ENCODE results near the gene CELA2B.
A peak's percentile ranks its signal among the peaks of the same experiment; 100 is the strongest.
"Not testable (repeated sequence)": the region's sequence is repeated elsewhere in the genome, so short reads cannot be mapped to it uniquely, and the experiment has no call there.

The CELA2B gene

DNA sequence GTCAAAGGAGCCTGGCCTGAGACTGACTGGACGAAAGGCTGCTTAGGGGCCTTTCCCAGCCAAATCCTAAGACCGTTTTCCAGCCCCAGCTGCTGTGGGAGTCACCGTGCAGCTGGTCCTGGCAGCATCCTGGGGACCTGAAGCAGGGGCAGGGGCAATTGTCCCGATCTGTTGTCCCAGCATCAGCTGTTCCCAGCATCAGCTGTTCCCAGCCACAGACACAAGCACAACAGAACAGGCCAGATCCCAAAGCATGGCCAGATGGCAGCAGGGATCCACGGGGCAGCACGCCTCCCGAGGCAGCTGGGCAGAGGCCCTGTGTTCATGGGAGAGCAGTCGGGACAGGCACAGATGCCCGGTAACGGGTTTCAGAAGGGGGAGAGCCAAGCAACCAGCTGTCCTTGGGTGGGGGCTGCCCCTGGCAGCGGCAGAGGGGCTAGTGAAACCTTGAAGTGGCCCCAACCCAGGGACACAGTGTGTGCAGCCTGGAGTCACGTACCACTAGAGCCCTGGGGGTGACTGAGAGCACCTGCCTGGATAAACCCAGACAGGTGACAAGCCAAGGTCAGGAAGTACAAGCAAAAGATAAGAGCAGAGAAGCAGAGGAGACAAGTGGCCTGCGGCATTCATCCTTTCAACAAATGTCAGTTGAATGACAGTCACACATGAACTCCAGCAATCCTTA lies 13.3 kb downstream of the CELA2B start:
- no peak for DNase-seq (ENCODE audit: low spot score)
- no peak for TF ChIP-seq CTCF (IDR thresholded peaks at IDR 0.05; ENCODE audit: extremely low read depth, insufficient read depth, missing control alignments)
- in situ Hi-C loops (cut with MboI; ENCODE audit: low pct_unique_long_range_greater_than_20kb, low sequenced_read_pairs, unreplicated experiment): no loop called here

GRCh38 chr1:15491010-15491409 lies 15.1 kb downstream of the CELA2B start:
- in situ Hi-C loops (cut with MboI; ENCODE audit: low pct_unique_long_range_greater_than_20kb, low sequenced_read_pairs, unreplicated experiment); DNase-seq (ENCODE audit: low spot score): not testable (repeated sequence)

GRCh38 chr1:15492596-15492995 lies 16.7 kb downstream of the CELA2B start:
- no peak for DNase-seq (ENCODE audit: low spot score)
- no peak for TF ChIP-seq CTCF (IDR thresholded peaks at IDR 0.05; ENCODE audit: extremely low read depth, insufficient read depth, missing control alignments)
- in situ Hi-C loops (cut with MboI; ENCODE audit: low pct_unique_long_range_greater_than_20kb, low sequenced_read_pairs, unreplicated experiment): no loop called here

DNA sequence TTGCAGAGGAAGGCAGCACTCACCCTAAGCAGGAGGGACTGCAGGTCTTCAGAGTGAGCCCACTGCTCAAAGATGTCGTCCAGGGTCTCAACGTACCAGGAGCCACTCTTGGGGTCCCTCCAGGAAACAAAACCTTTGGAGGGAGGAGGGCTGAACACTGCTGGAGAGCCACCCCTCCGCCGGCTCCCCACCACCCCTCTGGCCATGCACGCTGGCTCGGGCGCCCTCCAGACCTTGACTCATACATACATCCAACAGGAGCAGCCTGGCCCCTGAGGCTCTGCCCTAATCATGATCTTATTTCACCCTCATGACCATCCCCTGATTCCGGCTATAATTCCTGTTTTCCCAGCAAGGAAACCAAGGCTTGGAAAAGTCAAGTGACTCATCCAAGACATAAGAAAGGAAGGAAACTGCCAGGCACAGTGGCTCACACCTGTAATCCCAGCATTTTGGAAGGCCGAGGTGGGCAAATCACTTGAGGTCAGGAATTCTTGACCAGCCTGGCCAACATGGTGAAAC lies 18.0 kb downstream of the CELA2B start:
- no peak for TF ChIP-seq CTCF (IDR thresholded peaks at IDR 0.05; ENCODE audit: extremely low read depth, insufficient read depth, missing control alignments)
- no peak for DNase-seq (ENCODE audit: low spot score)
- in situ Hi-C loops (cut with MboI; ENCODE audit: low pct_unique_long_range_greater_than_20kb, low sequenced_read_pairs, unreplicated experiment): no loop called here

DNA sequence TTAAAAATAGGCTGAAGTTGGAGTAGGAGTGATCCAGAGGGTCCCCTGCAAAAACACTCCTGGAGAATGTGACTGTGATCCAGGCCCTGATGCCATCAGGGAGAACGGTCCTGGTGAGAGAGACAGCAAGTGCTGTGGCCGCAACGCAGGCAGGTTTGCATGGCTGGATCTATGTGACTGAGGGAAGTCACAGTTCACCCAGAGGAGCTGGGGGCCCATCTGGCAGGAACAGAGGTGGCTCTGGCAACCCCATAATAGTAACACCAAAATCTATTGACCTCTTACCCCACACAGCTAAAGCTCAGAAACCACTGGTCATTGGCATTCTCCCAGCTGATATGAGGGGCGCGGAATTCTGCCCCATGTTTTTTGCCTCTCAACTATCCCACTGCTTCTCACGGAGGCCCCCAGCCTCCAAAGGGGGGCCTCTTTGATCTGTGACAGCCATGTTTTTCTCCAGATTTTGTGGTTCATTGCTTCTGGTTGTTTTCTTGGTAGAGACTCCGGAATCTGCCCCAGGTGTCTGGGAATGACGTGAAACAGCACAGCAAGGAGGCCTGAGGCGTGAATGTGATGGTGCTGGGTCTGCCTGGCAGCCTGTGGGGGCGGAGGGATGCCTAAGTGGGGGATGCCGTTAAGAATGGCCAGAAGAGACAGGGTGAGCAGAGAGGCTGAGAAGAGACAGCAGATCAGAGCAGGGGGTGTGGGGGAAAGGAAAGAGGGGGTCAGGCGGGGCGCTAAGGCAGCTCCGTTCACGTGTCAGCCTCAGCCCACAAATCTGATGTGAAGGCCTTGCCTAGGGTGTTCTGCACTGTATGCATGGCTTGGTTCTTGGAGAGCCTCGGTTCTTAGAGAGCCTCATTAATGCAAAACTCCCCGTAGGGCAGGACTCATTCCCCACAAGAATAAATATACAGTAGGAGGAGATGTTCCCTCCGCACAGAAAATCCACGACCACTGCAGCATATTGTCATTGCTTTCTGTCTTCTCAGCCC lies 24.6 kb downstream of the CELA2B start:
- no peak for DNase-seq (ENCODE audit: low spot score)
- in situ Hi-C loops (cut with MboI; ENCODE audit: low pct_unique_long_range_greater_than_20kb, low sequenced_read_pairs, unreplicated experiment): no loop called here
- TF ChIP-seq CTCF (IDR thresholded peaks at IDR 0.05; ENCODE audit: extremely low read depth, insufficient read depth, missing control alignments): no peak

GRCh38 chr1:15501208-15502032 lies 25.5 kb downstream of the CELA2B start:
- DNase-seq (ENCODE audit: low spot score): peak; percentile 78
- in situ Hi-C loops (cut with MboI; ENCODE audit: low pct_unique_long_range_greater_than_20kb, low sequenced_read_pairs, unreplicated experiment): no loop called here
- TF ChIP-seq CTCF (IDR thresholded peaks at IDR 0.05; ENCODE audit: extremely low read depth, insufficient read depth, missing control alignments): peak; percentile 84

Measured in GM13977 (cell line).